BLaER1 (cell line): ENCODE data around the gene PPP6R2.

Experiments
- H3K27ac ChIP-seq: shearing (Covaris generic); formaldehyde crosslinking; 2 replicates; pipeline ENCODE4 v1.8.1; 2022
- H3K27me3 ChIP-seq: shearing (Covaris generic); formaldehyde crosslinking; 2 replicates; pipeline ENCODE4 v1.8.1; 2022
- H3K36me3 ChIP-seq: shearing (Covaris generic); formaldehyde crosslinking; 2 replicates; pipeline ENCODE4 v1.8.1; 2022
- H3K4me1 ChIP-seq: shearing (Covaris generic); formaldehyde crosslinking; 2 replicates; pipeline ENCODE4 v1.8.1; 2022
- H3K4me2 ChIP-seq: shearing (Covaris generic); formaldehyde crosslinking; 2 replicates; pipeline ENCODE4 v1.8.1; 2022
- H3K4me3 ChIP-seq: shearing (Covaris generic); formaldehyde crosslinking; 2 replicates; pipeline ENCODE4 v1.8.1; 2022
- H3K9ac ChIP-seq: shearing (Covaris generic); formaldehyde crosslinking; 2 replicates; pipeline ENCODE4 v1.8.1; 2022
- H3K9me3 ChIP-seq: shearing (Covaris generic); formaldehyde crosslinking; 2 replicates; pipeline ENCODE4 v1.8.1; 2022
- H4K20me1 ChIP-seq: shearing (Covaris generic); formaldehyde crosslinking; 2 replicates; pipeline ENCODE4 v1.8.1; 2022
- Cebpa-rat ChIP-seq: shearing (Covaris generic); IDR thresholded peaks from 2 replicates; pipeline ENCODE4 v1.8.1; 2022

Gene PPP6R2

DNA sequence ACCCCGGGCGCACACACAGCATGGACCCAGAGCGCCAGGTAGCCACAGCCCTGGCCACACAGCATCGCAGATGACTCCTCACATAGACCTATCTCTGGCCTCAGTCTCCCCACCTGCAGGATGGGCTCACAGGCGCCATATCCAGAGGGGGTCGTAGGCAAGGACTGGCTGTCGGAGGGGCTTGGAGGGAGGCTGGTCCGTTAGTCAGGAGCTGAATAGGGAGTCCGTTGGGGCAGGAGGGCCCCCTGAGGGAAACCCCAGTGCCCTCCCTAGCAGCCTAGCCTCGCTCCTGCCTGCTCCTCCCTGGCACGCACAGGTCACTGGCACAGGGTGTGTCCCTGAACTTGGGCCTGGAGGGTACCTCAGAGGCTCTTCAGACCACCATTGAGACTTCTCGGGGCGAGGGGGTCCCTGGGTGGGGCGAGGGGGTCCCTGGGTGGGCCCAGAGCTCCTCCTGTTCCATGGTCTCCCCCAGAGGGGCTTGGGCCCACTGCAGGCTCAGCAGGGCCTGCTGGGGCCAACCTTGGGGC, 37.7 kb upstream of the PPP6R2 start:
- Histone ChIP-seq H4K20me1 (peaks cover 65% of the 10 kb centered on the region), H3K9ac (peak overlapping the region; percentile 99), H3K4me3 (peak overlapping the region; percentile 99), H3K36me3 (no peaks in the 10 kb centered on the region), H3K9me3 (no peaks in the 10 kb centered on the region), H3K4me2 (peak overlapping the region; percentile 100), H3K27ac (peak overlapping the region; percentile 98), H3K27me3 (no peaks in the 10 kb centered on the region), H3K4me1 (peaks cover 83% of the 10 kb centered on the region)
- no peak for TF ChIP-seq Cebpa-rat

GRCh38 chr22:50305923-50306566, 37.1 kb upstream of the PPP6R2 start:
- Histone ChIP-seq H3K4me2 (peak overlapping the region; percentile 100), H3K27me3 (no peaks in the 10 kb centered on the region), H4K20me1 (peaks cover 62% of the 10 kb centered on the region), H3K36me3 (no peaks in the 10 kb centered on the region), H3K4me3 (peak overlapping the region; percentile 99), H3K9me3 (no peaks in the 10 kb centered on the region), H3K9ac (peak overlapping the region; percentile 99), H3K4me1 (peaks cover 83% of the 10 kb centered on the region), H3K27ac (peak overlapping the region; percentile 98)
- no peak for TF ChIP-seq Cebpa-rat

DNA sequence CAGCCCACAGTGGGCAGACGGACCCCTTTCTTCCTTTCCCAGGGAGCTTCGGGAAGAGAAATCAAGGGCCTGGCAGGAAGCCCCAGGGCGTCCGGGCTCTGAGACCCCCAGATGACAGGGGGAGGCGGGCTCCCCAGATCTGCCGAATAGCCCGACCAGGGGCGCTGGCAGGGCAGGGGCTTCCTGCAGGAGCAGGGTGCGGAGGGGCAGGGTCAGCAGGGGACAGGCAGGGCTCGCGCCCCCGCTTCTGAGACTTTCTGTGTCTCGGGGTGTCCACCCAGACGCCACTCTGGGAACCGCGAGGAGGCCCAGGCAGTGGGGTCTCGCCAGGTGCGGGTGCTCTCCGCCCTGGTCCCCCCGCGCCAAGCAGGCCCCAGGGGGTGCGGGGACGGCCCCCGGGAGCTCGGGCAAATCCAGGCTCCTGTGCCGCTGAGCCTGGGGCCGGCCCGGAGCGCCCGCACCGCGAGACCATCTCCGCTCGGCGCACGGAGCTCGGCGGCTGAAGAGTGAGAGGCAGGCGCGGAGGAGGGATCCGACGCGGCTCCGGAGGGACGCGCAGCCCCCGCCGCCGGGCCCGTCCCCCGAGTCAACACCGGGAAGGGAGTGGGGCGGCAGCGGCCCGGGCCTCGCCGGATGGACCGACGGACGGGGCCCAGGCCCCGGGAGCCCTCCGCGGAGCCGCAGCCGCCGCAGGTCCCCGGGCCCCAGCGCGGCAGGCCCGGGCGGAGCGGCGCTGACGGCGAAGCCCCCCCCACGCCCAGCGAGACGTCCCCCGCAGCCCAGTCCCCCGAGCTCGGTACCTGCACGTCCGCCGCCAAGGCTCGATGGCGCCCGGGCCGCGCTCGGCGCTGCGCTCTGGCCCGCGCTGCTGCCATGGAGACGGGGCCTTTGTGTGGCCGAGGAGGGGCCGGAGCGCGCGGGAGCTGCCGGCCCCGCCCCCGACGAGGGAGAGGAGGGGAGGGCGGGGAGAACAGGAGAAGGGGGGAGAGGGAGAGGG, 36.1 kb upstream of the PPP6R2 start, which contains the start of gene PLXNB2:
Gene PLXNB2 (minus strand): TSS at position 894 of the 997 bp plus-strand sequence. CDS start 17,062 bp downstream, outside the sequence.
- peaks cover 62% of the 10 kb centered on the region for H4K20me1 ChIP-seq
- no peaks in the 10 kb centered on the region for H3K9me3 ChIP-seq
- peaks cover 83% of the 10 kb centered on the region for H3K4me1 ChIP-seq
- peak within 1 kb of the TSS; percentile 99 for H3K9ac ChIP-seq
- no peaks in the 10 kb centered on the region for H3K36me3 ChIP-seq
- peak within 1 kb of the TSS; percentile 100 for H3K4me2 ChIP-seq
- H3K4me3 ChIP-seq, result peak within 1 kb of the TSS; percentile 99
- TF ChIP-seq Cebpa-rat, result no peak
- no peaks in the 10 kb centered on the region for H3K27me3 ChIP-seq
- peak within 1 kb of the TSS; percentile 98 for H3K27ac ChIP-seq

DNA sequence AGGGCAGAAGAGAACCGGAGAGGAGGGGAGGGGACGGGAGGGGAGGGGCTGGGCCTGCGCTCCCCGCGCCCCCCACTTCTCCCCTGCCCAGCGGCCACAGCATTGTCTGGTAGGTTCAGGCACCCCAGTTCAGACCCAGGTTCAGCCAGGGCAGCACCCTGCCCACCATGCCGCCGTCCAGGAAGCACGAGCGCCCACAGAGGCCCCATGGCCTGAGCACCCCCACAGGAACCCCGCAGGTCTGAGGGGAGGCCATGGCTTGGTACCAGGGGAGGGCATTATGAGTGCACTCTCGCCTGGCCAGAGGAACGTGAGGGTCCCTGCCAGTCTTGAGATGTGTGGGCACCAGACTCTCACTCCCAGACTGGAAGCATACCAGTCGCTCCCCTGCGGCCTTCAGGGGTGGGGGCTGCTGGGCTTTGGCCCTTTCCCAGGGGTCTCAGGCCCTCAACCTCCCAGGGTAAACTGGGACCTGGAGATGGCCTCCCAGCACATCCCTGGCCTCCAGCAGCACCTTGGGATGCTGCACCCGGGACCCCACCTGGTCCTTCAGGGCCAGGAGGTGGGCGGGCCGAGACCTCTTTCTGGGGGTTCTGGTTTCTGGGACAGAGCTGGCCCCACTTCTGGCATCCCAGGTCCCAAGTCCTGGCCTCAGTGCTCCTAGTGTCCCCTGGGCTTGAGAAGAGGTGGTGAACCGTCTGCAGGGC, 35.1 kb upstream of the PPP6R2 start:
- Histone ChIP-seq H3K9ac (peak overlapping the region; percentile 81), H3K36me3 (no peaks in the 10 kb centered on the region), H3K27me3 (no peaks in the 10 kb centered on the region), H3K27ac (peak overlapping the region; percentile 95), H3K4me3 (peak overlapping the region; percentile 58), H3K9me3 (no peaks in the 10 kb centered on the region), H3K4me1 (peaks cover 83% of the 10 kb centered on the region), H4K20me1 (peaks cover 52% of the 10 kb centered on the region), H3K4me2 (peak overlapping the region; percentile 100)
- no peak for TF ChIP-seq Cebpa-rat

DNA sequence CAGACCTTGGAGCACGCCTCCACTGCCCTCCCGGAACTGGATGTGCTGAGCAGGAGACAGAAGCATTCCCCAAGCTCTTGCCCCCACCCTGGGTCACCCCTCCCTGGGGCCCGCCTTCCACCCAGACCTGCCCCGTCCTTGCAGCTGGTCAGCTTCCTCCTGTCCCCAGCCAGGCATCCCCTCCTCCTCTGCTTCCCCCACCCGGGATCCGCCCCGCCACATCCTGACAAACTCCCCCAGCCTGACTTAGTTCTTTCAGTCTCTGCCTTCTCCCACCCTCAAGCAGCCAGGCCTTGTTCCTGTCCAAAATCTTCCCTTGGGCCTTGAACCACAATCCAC, 34.6 kb upstream of the PPP6R2 start:
- Histone ChIP-seq H3K9ac (peak overlapping the region; percentile 81), H3K4me2 (peak overlapping the region; percentile 100), H3K27ac (peak overlapping the region; percentile 95)

DNA sequence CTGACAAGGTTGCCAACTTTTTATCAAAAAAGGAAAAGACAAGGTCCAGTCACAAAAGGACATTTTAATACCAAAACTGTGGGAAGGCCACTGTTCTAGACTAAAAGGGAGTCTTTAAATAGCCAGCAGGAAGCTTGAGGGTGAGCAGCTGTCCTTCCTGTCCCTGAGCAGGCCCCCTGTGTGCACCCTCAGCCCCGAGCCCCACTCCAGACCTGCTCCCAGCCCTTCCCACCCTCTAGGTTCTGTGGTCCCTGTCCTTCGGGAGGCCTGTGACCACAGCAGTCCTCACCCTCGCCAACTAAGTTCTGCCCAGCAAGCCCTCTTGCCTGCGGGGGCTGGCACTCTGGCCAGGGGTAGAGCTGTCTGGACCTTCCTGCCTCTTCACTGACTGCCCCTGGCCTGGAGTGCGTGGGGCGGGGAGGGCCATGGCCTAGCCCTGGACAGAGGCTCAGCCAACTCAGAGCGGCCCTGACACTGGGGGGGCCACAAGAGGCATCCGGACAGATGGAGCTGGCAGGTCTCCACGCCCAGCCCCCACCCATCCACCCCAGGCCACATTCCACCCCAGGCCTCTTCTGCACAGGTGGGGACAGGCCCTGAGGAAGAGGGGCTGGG, 34.0 kb upstream of the PPP6R2 start:
- Histone ChIP-seq H3K27ac (peak overlapping the region; percentile 95), H3K27me3 (no peaks in the 10 kb centered on the region), H3K4me1 (peaks cover 82% of the 10 kb centered on the region), H3K9me3 (no peaks in the 10 kb centered on the region), H3K4me2 (peak overlapping the region; percentile 100), H3K9ac (peak overlapping the region; percentile 81), H4K20me1 (peaks cover 41% of the 10 kb centered on the region), H3K36me3 (no peaks in the 10 kb centered on the region), H3K4me3 (peak overlapping the region; percentile 58)
- no peak for TF ChIP-seq Cebpa-rat

More for the DNA sequence above, 34.6 kb upstream of the PPP6R2 start:
- no peaks in the 10 kb centered on the region for H3K27me3 ChIP-seq
- no peak for TF ChIP-seq Cebpa-rat
- H3K36me3 ChIP-seq, result no peaks in the 10 kb centered on the region
- H3K4me1 ChIP-seq, result peaks cover 82% of the 10 kb centered on the region
- peak overlapping the region; percentile 58 for H3K4me3 ChIP-seq
- H4K20me1 ChIP-seq, result peaks cover 46% of the 10 kb centered on the region
- no peaks in the 10 kb centered on the region for H3K9me3 ChIP-seq

DNA sequence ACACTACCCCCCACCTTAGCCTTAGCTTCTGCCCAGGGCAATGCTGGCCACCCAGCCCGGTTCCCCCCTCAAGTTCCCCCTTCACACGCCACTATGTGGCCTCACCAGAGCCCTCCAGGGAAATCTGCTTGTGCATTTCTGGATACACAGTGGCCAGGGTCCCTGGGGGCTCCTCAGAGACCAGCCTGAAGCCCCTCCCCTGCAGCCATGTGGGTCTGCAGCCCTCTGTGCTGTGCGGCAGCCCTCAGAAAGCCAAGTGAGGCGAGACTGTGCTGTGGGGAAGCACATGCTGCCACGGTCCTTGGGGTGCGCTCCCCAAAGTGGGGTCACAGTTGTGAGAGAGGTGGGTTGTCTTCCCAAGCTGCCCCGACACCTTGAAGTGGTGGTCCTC, 33.5 kb upstream of the PPP6R2 start:
- H3K9ac ChIP-seq, result peak overlapping the region; percentile 81
- H3K27ac ChIP-seq, result peak overlapping the region; percentile 95
- H3K4me2 ChIP-seq, result peak overlapping the region; percentile 100
- H3K36me3 ChIP-seq, result no peaks in the 10 kb centered on the region
- peaks cover 36% of the 10 kb centered on the region for H4K20me1 ChIP-seq
- TF ChIP-seq Cebpa-rat, result no peak
- peak overlapping the region; percentile 58 for H3K4me3 ChIP-seq
- peaks cover 83% of the 10 kb centered on the region for H3K4me1 ChIP-seq
- H3K9me3 ChIP-seq, result no peaks in the 10 kb centered on the region
- H3K27me3 ChIP-seq, result no peaks in the 10 kb centered on the region

DNA sequence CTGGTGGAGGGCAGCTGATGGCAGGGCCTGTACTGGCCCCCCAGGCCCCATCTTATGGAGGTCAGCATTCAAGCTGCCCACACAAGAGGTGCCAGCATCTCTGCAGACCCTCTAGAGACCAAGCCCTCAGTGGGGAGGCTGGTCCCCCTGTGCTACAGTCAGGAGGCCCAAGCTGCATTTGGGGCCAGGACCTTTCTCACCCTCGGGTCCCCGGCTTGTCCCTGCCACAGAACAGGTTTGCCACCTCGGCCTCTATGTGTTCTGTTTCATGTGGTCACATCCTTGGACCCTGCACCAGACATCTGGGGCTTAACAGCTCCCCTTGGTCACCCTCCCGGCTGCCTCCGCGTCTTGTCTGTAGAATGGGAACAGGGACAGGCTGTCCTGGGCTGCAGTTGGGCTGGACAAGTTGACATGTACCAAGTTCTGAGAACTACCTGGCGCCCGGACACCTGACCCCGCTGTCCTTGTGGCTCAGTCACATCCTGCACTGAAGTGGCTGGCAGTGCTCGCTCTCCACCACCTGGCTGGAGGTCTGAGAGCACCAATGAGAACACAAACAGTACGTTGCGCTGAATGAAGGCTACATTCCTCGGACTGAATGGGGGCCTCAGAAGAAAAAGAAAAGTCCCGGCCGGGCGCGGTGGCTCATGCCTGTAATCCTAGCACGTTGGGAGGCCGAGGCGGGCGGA, 33.0 kb upstream of the PPP6R2 start:
- TF ChIP-seq Cebpa-rat, result no peak
- Histone ChIP-seq H3K4me2 (peak overlapping the region; percentile 100), H3K9ac (peak overlapping the region; percentile 81), H3K4me3 (peak overlapping the region; percentile 58; the same call in 1 of the 2 replicates), H3K27ac (peak overlapping the region; percentile 95), H3K4me1 (peaks cover 83% of the 10 kb centered on the region), H3K27me3 (no peaks in the 10 kb centered on the region), H3K36me3 (no peaks in the 10 kb centered on the region), H4K20me1 (peaks cover 30% of the 10 kb centered on the region), H3K9me3 (no peaks in the 10 kb centered on the region)
